HT-29 (cell line): ENCODE measurements around the gene LSS. TPM values are rescaled to one million over a fixed set of nuclear protein-coding genes. Genes with fewer than 3 reads are reported as not detected.
A peak's percentile ranks its signal among the peaks of the same experiment; 100 is the strongest.
"Not testable (repeated sequence)": the region's sequence is repeated elsewhere in the genome, so short reads cannot be mapped to it uniquely, and the experiment has no call there.

Experiments
- DNase-seq: peaks from one replicate; pipeline ENCODE4 v3.0.0-alpha.2; 2015; ENCODE audit warnings: low spot score
- total RNA-seq: library from RNA; depleted of rRNA; stranded (reverse); fragments of >200 nt; shearing (Covaris generic); gene quantifications from 2 replicates; pipeline ENCODE4 v1.2.3, GENCODE V29; 2014

LSS gene
- total RNA-seq, 1 experiment from 2014 or later = 109 TPM

DNA sequence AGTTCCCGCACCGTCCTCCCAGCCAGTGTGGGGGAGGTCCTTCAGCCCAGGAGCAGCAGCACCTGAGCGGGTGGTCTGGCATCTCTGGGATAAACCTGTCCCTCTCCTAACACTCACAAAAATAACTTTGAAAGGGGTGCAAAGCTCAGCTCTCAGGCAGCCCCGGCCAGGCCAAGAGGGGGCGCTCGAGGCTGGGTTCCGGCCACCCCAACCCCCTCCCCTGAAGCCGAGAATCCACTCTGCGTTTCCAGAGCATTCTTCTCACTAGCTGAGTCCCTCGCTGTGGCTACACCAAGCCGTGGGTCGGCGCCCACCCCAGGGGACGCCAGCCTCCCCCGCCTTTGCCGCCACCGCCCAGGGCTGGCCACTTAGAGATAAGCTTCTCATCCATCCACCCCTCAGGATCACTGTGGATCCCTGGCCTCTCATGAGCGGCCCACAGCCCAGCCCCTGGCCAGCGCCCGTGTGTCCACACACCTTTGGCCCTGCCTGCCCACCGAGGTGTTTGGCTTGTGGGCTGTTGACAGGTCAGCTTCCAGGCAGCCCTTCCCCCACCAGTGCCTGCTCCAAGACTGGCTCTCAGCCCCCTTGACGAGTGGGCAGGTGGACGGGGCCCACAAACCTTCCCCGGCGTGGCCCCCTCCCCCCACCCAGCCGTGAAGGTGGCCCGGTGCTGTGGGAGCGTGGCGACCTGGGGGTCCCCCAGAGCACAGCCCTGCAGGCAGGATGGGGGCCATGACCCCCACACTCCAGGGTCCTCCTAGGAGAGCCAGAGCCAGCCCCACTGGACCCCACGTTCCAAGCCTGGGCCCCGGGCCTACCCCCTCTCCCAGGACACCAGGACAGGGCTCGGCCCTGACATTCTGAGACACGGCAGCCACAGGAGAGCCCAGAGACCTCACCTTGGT lies 75.1 kb downstream of the LSS start:
- peak; percentile 29 for DNase-seq

DNA sequence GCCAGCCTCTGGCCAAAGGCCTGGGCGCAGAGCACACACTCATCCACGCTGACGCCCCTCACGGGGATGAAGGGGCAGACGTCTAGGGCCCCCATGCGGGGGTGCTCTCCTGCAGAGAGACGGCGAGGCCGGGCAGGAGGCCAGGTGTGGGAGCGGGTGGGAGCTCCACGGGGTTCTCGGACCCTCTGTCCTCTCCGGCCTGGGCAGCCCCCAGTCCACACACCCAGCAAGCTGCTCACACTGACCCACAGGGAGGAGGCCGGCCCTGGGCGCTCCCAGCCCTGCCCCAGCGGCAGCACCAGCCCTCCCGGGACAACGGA lies 75.7 kb downstream of the LSS start:
- no peak for DNase-seq

DNA sequence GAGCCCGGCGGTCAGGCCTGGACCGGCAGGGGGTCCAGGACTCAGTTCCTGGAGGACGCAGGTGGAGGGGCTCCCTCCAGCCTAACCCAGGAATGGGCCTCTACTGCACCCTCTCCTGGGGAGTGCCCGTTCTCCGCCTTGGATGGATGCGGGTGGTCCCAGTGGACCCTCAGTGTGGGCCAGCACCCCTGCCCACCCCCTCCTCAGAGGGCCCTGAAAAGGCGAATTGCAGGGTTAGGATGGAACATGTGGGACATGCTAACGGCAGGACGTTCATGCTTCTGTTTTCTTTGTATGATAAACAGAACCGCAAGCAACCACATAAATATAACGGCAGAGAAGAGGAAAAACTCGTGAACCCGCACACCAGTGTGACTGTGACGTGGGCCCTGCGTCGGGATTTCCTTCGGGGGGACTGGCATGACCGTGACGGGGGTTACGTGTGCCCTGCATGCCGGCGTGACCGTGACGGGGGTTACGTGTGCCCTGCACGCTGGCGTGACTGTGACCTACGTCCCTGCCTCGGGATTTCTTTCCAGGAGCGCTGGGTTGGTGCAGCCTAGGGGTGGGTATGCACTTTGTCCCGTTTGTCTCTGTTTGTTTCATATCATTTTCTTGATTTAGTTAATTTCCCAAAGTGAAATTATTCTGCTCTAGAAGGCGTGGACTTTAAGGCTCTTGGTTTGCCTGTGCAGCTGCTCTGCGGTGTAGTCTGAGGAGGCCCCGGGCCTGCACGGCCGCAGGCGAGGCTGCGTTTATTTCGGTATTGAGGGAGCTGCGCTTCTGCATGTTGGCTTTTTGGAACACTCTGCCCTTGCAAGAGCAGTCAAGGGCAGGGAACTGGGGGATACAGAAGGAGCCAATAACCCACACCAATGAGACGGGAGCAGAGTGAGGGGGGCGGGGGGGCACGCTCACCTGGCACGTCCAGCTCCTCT lies 76.3 kb downstream of the LSS start:
- DNase-seq = no peak

DNA sequence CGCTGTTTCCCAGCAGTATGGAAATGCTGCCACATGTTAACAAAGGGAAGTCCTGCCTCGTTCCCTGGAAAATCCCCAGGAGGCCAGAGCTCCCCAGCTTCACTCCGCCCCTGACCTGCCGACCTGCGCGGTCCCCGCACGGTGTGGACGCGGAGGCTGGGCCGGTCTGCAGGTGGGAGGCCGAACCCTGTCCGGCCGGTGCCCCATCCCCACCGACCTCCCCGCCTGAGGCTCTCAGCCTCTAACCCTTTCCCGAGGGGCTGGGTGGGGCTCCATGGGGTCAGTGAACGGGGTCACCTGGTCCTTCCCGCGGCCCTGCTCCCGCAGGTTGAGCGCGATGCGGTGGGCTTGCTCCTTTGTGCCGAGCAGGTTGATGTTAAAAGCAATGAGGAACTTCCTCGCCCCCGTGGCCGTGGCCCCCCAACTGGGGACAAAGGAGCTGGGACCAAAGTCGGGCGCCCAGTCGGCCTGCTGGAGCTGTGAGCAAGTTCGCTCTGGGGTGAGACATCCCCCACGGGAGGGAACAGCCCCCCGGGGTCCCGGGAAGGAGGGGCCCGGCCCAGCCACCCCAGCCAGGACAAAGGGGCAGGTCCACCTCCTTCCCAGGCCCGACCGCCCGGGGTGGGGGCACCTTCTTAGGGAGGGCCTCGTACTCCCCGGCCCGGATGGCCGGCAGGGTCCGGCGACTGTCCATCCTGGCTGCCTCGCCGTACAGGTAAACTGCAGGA lies 77.1 kb downstream of the LSS start:
- no peak for DNase-seq

DNA sequence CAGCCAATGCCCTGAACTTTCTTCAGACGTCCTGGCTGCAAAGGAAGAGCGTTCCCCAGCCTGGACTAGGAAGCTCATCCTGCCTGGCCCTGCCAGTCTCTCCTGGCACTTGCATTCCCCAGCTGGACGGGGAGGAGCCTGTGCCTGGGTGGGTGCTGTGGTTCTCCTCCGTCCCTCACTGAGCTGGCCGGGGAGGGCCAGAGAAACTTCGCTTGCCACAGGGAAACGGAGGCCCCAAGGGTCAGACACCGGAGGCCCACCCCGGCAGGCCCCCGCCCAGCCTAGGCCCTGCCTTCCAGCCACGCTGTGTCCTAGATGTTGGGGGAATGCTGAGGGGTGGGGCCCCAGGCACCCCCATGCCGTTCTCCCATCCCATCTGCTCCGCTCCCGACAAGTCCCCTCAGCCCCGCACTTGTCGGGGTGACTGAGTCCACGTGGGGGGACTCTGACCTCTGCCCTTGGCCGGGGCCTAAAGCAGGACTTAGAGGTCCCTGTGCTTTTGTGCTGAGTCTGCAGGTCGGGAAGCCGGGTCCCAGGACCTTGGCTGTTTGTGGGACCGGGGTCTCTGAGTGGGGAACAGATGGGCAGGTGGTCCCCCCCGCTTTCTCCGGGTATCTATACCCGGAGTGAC lies 78.0 kb downstream of the LSS start:
- DNase-seq = no peak

- DNase-seq = no peak
These were observed 78.5 kb downstream of the LSS start for GRCh38 chr21:46150073-46150472.

- no peak for DNase-seq
These were observed 79.2 kb downstream of the LSS start for GRCh38 chr21:46149205-46149901.

DNA sequence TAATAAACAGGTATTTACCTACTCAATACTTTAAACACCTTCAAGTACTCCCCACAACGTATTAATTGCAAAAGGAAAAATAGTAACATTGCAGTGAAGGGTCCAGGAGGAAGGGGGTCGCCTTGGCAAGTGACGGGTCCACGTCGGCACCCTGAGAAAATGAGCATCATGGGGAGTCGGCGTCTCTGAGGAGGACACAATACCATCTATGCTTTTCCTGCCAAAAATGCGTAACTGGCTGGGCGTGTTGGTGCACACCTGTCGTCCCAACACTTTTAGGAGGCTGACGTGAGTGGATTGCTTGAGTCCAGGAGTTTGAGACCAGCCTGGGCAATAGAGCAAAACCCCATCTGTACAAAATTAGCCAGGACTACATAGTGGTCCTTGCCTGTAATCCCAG lies 80.5 kb downstream of the LSS start:
- DNase-seq = no peak

DNA sequence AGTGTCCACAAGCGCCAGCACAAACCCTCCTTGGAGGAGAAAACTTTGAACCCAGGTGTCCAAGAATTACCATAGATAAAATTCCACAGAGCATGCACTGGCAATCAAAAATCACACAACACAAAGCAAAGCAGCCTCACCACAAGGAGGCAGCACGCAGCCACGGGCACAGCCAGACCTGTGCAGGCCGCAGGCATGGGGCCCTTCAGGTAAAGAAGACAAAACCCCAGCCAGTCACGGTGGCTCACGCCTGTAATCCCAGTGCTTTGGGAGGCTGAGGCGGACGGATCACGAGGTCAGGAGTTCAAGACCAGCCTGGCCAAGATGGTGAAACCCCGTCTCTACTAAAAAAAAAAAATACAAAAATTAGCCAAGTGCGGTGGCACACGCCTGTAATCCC lies 81.1 kb downstream of the LSS start:
- peak; percentile 63 for DNase-seq

- DNase-seq = no peak
These were observed 81.7 kb downstream of the LSS start for GRCh38 chr21:46146856-46147255.

DNA sequence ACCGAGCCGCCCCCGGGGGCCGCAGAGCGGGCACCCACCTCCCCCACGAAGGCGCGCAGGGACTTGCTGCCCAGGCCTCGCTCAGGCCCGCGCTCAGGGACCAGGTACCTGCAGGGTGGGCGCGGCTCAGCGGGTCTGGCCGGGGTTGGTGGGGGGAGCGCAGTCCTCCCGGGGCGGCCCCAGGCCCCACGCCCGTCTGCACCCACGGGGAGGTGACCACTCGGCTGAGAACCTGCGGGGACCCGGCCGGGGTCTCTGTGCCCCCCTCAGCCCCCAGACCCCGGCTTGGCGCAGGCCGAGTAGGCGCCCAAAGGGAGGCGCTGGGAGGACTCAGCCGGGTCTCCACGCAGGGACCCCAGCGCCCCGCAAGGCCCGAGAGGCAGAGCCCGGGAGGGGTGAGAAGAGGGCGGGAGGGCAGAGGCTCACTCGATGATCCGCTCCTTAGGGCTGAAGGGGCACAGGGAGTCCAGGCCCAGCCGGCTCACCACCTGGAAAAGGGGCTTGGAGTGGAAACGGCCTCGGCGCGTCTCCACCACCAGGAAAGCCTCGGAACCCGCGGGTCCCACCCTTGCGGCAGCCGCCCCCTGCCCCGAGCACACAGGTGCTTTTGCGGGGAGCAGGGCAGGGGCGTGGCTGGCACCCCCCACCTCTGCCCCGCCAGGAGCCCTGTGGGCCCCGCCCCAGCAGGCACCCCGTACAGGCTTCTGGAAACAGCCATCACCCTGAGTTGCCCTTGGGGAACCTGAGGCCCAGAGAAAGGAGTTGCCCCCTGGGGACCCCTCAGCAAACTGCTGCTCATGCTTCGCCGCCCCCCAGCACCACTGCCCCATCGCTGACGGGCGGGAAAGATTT lies 82.5 kb downstream of the LSS start:
- no peak for DNase-seq

- no peak for DNase-seq
These were observed 83.3 kb downstream of the LSS start for GRCh38 chr21:46145159-46145839.

DNA sequence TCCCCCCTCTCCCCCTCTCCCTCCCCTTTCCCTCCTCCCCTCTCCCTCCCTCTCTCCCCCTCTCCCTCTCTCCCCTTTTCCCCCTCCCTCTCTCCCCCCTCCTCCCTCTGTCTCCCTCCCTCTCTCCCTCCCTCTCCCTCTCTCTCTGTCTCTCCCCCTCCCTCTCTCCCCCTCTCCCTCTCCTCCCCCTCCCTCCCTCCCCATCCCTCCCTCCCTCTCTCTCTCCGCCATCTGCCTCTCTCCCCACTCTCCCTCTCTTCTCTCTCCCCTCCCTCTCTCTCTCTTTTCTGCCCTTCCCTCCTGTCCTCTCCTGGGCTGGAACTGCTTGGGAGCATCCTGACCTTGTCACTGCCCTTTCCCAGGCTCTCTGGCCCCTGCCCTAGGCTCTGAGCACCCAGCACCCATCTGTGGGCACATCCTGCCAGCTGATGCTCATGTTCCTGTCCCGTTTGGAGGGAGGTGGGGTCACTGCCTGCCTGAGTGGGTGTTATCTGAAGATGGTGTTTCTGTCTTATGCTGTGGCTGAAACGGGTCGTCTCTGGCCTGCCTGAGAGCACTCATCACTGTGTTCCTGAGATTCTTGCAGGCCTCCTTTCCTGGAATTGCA lies 84.0 kb downstream of the LSS start:
- DNase-seq = no peak

- no peak for DNase-seq
These were observed 85.7 kb downstream of the LSS start for GRCh38 chr21:46142582-46143473.

DNA sequence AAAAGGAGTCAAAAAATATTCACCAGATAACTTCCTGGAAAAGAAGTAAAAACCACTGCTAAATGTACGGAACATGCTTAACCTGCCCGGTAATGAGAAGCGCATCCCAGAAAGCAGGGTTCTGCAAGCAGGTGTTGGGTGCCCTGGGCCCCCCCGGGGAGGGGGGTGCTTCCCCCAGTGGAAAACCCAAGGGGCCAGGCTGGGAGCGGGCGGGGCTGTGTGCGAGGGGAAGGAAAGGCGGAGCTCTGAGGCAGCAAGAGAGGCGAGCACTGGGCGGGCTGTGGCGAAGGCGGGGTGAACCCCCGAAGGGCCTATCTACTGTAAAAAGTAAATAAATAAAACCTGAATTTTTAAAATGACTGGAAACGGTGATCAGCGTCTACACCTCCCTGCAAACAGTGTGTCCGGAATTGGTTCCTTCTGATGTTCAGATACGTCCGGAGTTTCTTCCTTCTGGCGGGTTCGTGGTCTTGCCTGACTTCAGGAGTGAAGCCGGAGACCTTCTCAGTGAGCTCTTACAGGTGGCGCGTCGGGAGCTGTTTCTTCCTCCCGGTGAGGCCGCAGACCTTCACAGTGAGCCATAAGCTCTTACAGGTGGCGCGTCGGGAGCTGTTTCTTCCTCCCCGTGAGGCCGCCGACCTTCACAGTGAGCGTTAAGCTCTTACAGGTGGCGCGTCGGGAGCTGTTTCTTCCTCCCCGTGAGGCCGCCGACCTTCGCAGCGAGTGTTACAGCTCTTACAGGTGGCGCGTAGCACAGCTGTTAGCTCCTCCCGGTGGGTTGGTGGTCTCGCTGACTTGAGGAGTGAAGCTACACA lies 86.6 kb downstream of the LSS start:
- no peak for DNase-seq

DNA sequence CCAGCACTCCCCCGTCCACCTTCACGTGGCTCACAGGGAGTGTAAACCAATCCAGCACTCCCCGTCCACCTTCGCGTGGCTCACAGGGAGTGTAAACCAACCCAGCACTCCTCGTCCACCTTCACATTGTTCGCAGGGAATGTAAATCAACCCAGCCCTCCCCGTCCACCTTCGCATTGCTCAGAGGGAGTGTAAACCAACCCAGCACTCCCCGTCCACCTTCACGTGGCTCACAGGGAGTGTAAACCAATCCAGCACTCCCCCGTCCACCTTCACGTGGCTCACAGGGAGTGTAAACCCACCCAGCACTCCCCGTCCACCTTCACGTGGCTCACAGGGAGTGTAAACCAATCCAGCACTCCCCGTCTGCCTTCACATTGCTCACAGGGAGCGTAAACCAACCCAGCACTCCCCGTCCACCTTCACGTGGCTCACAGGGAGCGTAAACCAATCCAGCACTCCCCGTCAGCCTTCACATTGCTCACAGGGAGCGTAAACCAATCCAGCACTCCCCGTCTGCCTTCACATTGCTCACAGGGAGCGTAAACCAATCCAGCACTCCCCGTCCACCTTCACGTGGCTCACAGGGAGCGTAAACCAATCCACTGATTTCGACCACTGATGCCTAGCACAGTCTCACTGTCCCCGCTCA lies 88.1 kb downstream of the LSS start:
- DNase-seq = not testable (repeated sequence)
